Brain microvascular endothelial cell (primary cell): ENCODE results near the gene ERN2.
"Not testable (repeated sequence)": the region's sequence is repeated elsewhere in the genome, so short reads cannot be mapped to it uniquely, and the experiment has no call there.

Source experiments
- DNase-seq: peaks from one replicate; pipeline ENCODE4 v3.0.0-alpha.2; 2020
- H3K27ac ChIP-seq: fragments of 250-450 bp; sonication (Bioruptor Pico); 2 replicates; pipeline ENCODE4 v1.5.1; 2020; ENCODE audit warnings: mild to moderate bottlenecking, moderate library complexity
- H3K27me3 ChIP-seq: fragments of 250-450 bp; sonication (Bioruptor Pico); replicated peaks from 2 replicates; pipeline ENCODE4 v1.5.1; 2020; ENCODE audit warnings: mild to moderate bottlenecking
- H3K36me3 ChIP-seq: fragments of 250-450 bp; sonication (Bioruptor Pico); replicated peaks from 2 replicates; pipeline ENCODE4 v1.5.1; 2020; ENCODE audit warnings: mild to moderate bottlenecking
- H3K4me3 ChIP-seq: 2 replicates; pipeline ENCODE4 v1.5.1; 2011; ENCODE audit warnings: low read depth, mild to moderate bottlenecking, control low read depth, low read length, moderate library complexity
- in situ Hi-C: cut with HindIII; loops from 2 replicates; pipeline ENCODE4 v1.10.0; 2017; ENCODE audit warnings: low sequenced_read_pairs, low pct_ligation_motif_present
- TF ChIP-seq, protein P1 (sequence below): IDR thresholded peaks from 2 replicates; pipeline ENCODE4 v1.5.1; 2011; ENCODE audit warnings: low read depth, mild to moderate bottlenecking, moderate library complexity, low read length, control low read depth, inconsistent platforms; ENCODE audit errors: missing control alignments

ERN2 gene

DNA sequence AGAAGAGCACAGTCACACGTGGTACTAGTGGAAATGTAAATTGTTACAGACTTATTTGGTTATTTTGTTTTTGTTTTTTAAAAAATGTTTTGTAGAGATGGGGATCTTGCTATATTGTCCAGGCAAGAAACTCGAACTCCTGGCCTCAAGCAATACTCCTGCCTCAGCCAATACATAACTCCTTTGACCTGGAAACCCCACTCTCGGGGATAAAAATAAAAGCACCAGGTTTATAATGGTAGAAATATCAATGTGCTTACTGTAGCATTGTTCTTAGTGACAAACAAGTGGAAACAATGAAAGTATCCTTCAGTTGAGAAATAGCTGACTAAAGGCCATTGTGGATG is 11.7 kb upstream of the ERN2 start:
- in situ Hi-C loops = no loop called here
- TF ChIP-seq, protein P1, sequence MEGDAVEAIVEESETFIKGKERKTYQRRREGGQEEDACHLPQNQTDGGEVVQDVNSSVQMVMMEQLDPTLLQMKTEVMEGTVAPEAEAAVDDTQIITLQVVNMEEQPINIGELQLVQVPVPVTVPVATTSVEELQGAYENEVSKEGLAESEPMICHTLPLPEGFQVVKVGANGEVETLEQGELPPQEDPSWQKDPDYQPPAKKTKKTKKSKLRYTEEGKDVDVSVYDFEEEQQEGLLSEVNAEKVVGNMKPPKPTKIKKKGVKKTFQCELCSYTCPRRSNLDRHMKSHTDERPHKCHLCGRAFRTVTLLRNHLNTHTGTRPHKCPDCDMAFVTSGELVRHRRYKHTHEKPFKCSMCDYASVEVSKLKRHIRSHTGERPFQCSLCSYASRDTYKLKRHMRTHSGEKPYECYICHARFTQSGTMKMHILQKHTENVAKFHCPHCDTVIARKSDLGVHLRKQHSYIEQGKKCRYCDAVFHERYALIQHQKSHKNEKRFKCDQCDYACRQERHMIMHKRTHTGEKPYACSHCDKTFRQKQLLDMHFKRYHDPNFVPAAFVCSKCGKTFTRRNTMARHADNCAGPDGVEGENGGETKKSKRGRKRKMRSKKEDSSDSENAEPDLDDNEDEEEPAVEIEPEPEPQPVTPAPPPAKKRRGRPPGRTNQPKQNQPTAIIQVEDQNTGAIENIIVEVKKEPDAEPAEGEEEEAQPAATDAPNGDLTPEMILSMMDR = no peak
- H3K27me3 ChIP-seq = no peaks in the 10 kb centered on the region
- H3K36me3 ChIP-seq = no peaks in the 10 kb centered on the region
- no peak for DNase-seq
- H3K27ac ChIP-seq = no peak overlapping the region
- no peak overlapping the region for H3K4me3 ChIP-seq

GRCh38 chr16:23724096-23724784 is 11.2 kb upstream of the ERN2 start:
- in situ Hi-C loops = no loop called here
- H3K4me3 ChIP-seq = no peak overlapping the region
- no peaks in the 10 kb centered on the region for H3K27me3 ChIP-seq
- no peaks in the 10 kb centered on the region for H3K36me3 ChIP-seq
- no peak overlapping the region for H3K27ac ChIP-seq
- TF ChIP-seq, protein P1 = no peak
- DNase-seq = no peak

GRCh38 chr16:23722613-23723240 is 9.7 kb upstream of the ERN2 start:
- H3K27ac ChIP-seq, H3K36me3 ChIP-seq, in situ Hi-C loops, H3K4me3 ChIP-seq, H3K27me3 ChIP-seq, DNase-seq: not testable (repeated sequence)

GRCh38 chr16:23716484-23716883 is 3.5 kb upstream of the ERN2 start:
- peaks cover 11% of the 10 kb centered on the region for H3K27me3 ChIP-seq
- in situ Hi-C loops = no loop called here
- H3K27ac ChIP-seq = no peak overlapping the region
- TF ChIP-seq, protein P1 = no peak
- H3K36me3 ChIP-seq = no peaks in the 10 kb centered on the region
- no peak for DNase-seq
- H3K4me3 ChIP-seq = no peak overlapping the region

- no peak overlapping the region for H3K27ac ChIP-seq
- DNase-seq = no peak
These were observed 1.2 kb downstream of the ERN2 start for GRCh38 chr16:23711785-23712184.

GRCh38 chr16:23710504-23710903 is 2.5 kb downstream of the ERN2 start:
- in situ Hi-C loops = no loop called here
- Histone ChIP-seq H3K27ac (no peak overlapping the region), H3K36me3 (no peaks in the 10 kb centered on the region), H3K4me3 (no peak overlapping the region), H3K27me3 (peaks cover 9% of the 10 kb centered on the region)
- no peak for DNase-seq
- TF ChIP-seq, protein P1 = no peak

More at GRCh38 chr16:23711785-23712184, 1.2 kb downstream of the ERN2 start:
- TF ChIP-seq, protein P1 = no peak
- in situ Hi-C loops = no loop called here
- no peaks in the 10 kb centered on the region for H3K36me3 ChIP-seq
- H3K27me3 ChIP-seq = peaks cover 9% of the 10 kb centered on the region
- no peak overlapping the region for H3K4me3 ChIP-seq
